ENCODE data around the gene CEP68.
"Not testable (repeated sequence)": the region's sequence is repeated elsewhere in the genome, so short reads cannot be mapped to it uniquely, and the experiment has no call there.

Gene CEP68

GRCh38 chr2:65056215-65057053, at the start of gene CEP68:
Gene CEP68, plus strand, starts transcription at chr2:65056416. Its CDS starts 13,029 bp downstream, at chr2:65069445.
- DNase-seq (ENCODE audit: low read depth), result peak; percentile 92

GRCh38 chr2:65013776-65014175, 42.4 kb upstream of the CEP68 start:
- DNase-seq (ENCODE audit: low read depth), result no peak

GRCh38 chr2:65015731-65016130, 40.5 kb upstream of the CEP68 start:
- DNase-seq (ENCODE audit: low read depth), result peak; percentile 64

GRCh38 chr2:65016789-65017188, 39.4 kb upstream of the CEP68 start:
- no peak for DNase-seq (ENCODE audit: low read depth)

GRCh38 chr2:65017335-65017734, 38.9 kb upstream of the CEP68 start:
- no peak for DNase-seq (ENCODE audit: low read depth)

GRCh38 chr2:65018141-65018582, 38.1 kb upstream of the CEP68 start:
- no peak for DNase-seq (ENCODE audit: low read depth)

- no peak for DNase-seq (ENCODE audit: low read depth)
These were observed 37.2 kb upstream of the CEP68 start for GRCh38 chr2:65019010-65019409.

GRCh38 chr2:65019675-65020195, 36.5 kb upstream of the CEP68 start:
- DNase-seq (ENCODE audit: low read depth), result no peak

- not testable (repeated sequence) for DNase-seq (ENCODE audit: low read depth)
These were observed 36.0 kb upstream of the CEP68 start for GRCh38 chr2:65020251-65020650.

- DNase-seq (ENCODE audit: low read depth), result no peak
These were observed 35.2 kb upstream of the CEP68 start for GRCh38 chr2:65020943-65021528.

- no peak for DNase-seq (ENCODE audit: low read depth)
These were observed 34.5 kb upstream of the CEP68 start for GRCh38 chr2:65021709-65022108.

GRCh38 chr2:65022189-65022588, 34.0 kb upstream of the CEP68 start:
- DNase-seq (ENCODE audit: low read depth), result no peak

- DNase-seq (ENCODE audit: low read depth), result no peak
These were observed 32.5 kb upstream of the CEP68 start for GRCh38 chr2:65023742-65024141.

- DNase-seq (ENCODE audit: low read depth), result peak; percentile 69
These were observed 31.9 kb upstream of the CEP68 start for GRCh38 chr2:65024149-65024829.

- DNase-seq (ENCODE audit: low read depth), result no peak
These were observed 30.6 kb upstream of the CEP68 start for GRCh38 chr2:65025453-65026123.

- DNase-seq (ENCODE audit: low read depth), result no peak
These were observed 30.1 kb upstream of the CEP68 start for GRCh38 chr2:65026154-65026553.

- DNase-seq (ENCODE audit: low read depth), result no peak
These were observed 29.3 kb upstream of the CEP68 start for GRCh38 chr2:65026704-65027464.

GRCh38 chr2:65027616-65028244, 28.5 kb upstream of the CEP68 start:
- DNase-seq (ENCODE audit: low read depth), result no peak

GRCh38 chr2:65030476-65031332, 25.5 kb upstream of the CEP68 start:
- DNase-seq (ENCODE audit: low read depth), result no peak

Data from GM04504 (cell line).